Stomach (tissue), 4 donors: ENCODE data around the gene USP7.

Experiments used
- EP300 ChIP-seq: sonication (generic); formaldehyde crosslinking; IDR thresholded peaks from one replicate; pipeline ENCODE4 v1.6.1; 2017; ENCODE audit warnings: antibody characterized with exemption
- POLR2A ChIP-seq, 4 donors: fragments of 450-650 bp; IDR thresholded peaks; one replicate each; pipeline ENCODE4 v1.6.1; 2016; ENCODE audit warnings: antibody characterized with exemption in 4 of 4, control low read depth in 2 of 4, mild to moderate bottlenecking in 1 of 4, moderate library complexity in 1 of 4
- POLR2AphosphoS5 ChIP-seq, 3 donors: sonication (generic); formaldehyde crosslinking; IDR thresholded peaks; one replicate each; pipeline ENCODE4 v1.6.1; 2016; ENCODE audit warnings: antibody characterized with exemption in 3 of 3
- TF ChIP-seq, protein P1 (sequence below), 7 experiments: fragments of 450-650 bp in 4 of 7; fragments of 200-600 bp in 3 of 7; sonication (generic) in 3 of 7; IDR thresholded peaks; one replicate each; pipeline ENCODE4 v1.5.1; 2016 to 2019; ENCODE audit warnings: antibody characterized with exemption in 7 of 7, control low read depth in 2 of 7, mild to moderate bottlenecking in 1 of 7

DNA sequence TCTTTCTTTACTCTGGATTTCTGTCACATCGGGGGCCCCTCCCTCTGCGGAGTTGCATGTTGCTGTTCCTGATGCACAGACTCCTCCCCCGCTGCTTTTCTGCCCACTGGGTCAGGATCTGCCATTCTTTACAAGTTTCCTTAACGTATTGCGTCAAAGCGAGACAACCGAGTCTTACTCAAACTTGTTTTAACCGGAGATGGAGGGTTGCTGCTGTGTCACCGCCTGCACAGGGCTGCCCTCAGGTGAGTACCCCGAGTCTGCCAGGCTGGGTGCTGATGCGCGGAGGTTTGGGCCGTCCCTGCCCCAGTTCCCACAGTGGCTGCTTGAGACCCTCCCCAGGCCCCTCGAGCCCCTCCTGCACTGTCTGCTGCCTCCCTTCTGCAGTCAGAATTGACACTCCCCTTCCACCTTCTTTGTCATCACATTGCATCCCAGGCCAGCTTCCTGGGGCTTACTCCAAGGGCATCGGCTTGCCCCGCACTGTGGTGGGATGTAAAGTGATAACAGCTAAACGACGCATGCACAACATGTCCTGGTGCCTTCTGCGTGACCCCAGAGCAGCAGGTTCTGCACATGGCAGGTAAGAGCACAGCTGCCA lies 114.2 kb downstream of the USP7 start:
- no peak for TF ChIP-seq POLR2AphosphoS5 (IDR thresholded peaks at IDR 0.05)
- no peak for TF ChIP-seq POLR2A (IDR thresholded peaks at IDR 0.05)
- TF ChIP-seq, protein P1, sequence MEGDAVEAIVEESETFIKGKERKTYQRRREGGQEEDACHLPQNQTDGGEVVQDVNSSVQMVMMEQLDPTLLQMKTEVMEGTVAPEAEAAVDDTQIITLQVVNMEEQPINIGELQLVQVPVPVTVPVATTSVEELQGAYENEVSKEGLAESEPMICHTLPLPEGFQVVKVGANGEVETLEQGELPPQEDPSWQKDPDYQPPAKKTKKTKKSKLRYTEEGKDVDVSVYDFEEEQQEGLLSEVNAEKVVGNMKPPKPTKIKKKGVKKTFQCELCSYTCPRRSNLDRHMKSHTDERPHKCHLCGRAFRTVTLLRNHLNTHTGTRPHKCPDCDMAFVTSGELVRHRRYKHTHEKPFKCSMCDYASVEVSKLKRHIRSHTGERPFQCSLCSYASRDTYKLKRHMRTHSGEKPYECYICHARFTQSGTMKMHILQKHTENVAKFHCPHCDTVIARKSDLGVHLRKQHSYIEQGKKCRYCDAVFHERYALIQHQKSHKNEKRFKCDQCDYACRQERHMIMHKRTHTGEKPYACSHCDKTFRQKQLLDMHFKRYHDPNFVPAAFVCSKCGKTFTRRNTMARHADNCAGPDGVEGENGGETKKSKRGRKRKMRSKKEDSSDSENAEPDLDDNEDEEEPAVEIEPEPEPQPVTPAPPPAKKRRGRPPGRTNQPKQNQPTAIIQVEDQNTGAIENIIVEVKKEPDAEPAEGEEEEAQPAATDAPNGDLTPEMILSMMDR (IDR thresholded peaks at IDR 0.05), result no peak
- TF ChIP-seq EP300, result no peak
